HS-5 (cell line): ENCODE measurements around the gene ARHGAP36.

Source experiments
- DNase-seq: peaks from one replicate; pipeline ENCODE4 v3.0.0-alpha.2; 2012; ENCODE audit warnings: low read depth

The ARHGAP36 gene

DNA sequence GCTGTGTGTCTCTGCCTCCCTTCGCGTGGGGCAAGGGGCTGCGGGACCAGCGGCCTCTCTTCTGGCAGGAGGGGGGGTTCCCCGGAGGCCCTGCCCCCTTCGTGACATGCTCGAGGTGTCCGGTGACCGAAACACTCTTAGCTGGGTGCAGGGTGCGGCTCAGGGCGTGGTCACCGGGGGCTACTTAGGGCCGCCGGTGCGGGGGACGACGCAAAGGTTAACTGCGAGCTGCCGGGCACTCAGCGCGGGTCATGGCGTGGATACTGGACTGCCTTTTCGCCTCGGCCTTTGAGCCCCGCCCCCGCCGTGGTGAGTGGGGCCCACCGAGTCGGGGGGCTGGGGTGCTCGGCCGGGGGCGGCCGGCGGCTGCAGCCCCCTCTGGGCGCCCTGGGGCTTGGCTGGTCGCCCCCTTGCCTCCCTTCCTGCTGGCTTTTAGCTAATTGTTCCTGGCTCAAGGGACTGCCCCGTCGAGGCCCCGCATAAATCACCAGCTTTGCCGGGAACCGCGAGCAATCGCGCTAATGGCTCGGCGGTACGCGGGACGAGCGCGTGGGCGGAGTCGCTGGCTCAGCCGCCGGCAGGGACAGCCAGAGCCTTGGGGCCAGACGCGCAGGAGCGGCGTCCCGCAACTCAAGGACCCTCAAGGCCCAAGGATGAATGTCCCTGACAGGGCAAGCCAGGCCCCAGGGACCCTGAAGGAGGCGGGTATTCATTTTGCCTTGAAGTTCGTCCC, at the start of gene ARHGAP36:
TSS of gene ARHGAP36 (plus strand) at position 211 of the 733 bp plus-strand sequence. CDS start 23,320 bp downstream, outside the sequence.
- DNase-seq, result no peak

- no peak for DNase-seq
Measured at GRCh38 chrX:131010186-131010585, 48.0 kb upstream of the ARHGAP36 start.

GRCh38 chrX:131025336-131025735, 32.8 kb upstream of the ARHGAP36 start:
- DNase-seq, result no peak

- no peak for DNase-seq
Measured at GRCh38 chrX:131032354-131033230, 25.6 kb upstream of the ARHGAP36 start.

DNA sequence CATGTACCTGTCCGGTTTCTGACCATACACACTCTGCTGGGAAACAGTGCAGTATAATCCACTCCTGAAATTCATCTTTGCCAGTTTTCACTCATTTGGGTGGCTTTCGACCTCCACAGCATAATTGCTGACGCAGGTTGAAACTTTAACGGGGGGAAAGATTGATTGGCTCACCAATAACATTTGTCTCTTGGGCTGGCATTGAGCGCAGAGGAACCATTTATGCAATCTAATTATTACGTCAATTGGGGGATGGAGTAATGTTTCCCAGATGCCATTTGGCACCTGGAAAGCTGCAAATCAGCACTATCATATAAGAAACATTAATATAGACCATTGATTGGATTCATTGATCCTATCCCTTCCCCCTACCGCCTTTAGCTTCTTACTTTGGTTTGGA, 24.1 kb upstream of the ARHGAP36 start:
- DNase-seq, result no peak

GRCh38 chrX:131040781-131041180, 17.4 kb upstream of the ARHGAP36 start:
- no peak for DNase-seq

DNA sequence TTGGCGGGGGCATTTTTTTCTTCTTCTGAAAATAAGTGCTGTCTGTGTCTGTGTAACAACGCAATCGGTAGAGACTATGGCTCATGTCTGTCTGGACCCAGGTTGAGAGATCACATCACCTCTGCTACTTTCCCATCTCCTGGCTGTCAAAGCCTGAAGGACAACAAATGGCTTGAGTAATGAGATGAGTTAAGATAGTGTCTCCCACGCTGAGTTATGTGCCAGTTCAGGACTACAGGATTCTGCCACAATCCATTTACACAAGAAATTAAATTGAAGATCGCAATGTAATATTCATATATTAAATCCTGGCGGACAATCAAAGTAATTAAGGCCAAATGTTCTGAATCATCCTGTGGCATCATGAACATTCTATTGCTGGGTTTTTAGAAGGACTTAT, 16.5 kb upstream of the ARHGAP36 start:
- DNase-seq, result no peak

- no peak for DNase-seq
Measured at GRCh38 chrX:131045726-131046125, 12.4 kb upstream of the ARHGAP36 start.

- DNase-seq, result no peak
Measured at GRCh38 chrX:131046596-131046995, 11.6 kb upstream of the ARHGAP36 start.

DNA sequence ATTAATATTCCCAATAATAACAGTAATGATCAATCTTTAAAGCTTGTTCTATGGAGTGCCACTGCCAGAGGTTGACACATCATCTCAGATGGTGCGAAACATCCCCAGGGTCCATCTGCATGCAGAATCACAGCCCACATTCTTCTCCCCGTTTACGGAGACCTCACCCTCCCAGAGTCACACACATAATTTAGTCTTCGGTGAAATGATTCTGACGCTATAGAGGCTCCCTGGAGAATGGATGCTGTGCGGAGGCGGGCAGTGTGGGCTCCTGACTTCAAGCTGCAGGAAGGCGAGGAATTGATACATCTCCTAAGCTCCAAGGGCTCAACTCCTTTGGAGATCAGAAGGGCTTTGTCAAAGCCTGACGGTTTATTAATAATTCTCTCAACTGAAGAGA, 11.0 kb upstream of the ARHGAP36 start:
- no peak for DNase-seq

DNA sequence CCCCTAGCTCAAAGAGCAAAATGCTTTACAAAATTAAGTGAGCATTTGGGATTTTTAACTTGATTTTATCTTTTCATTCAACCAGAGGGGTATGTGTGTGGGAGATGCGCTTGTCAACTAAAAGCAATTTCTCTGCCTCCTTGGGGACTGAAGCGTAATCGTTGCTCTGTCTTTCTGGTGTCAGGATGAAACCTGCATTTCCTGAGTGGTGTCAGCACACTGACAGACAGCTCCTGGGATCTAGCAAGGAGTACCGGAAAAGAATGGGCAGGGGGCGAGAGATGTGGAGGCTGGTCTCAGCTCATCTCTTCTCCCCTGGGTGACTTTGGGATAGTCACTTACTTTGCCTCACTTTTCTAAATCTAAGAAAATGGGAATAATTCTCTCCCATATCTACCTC, 5.1 kb upstream of the ARHGAP36 start:
- no peak for DNase-seq

DNA sequence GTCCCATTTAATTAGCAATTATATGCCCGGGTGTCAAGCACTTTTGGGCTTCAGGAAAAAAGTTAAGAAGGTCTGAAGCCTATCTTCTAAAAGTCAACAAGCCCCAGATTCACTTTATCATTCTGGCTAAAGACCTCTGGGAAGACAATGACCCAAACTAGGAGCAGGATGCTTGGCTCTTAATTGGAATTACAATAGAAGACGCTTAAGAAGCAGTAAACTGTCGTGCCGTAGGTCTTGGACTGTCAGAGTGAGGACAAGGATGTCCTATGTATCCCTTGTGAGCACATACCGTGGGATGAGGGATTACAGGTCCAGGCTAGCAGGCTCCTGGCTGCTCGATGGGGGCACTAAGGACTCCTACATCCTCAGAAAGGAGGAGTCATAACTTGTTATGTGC, 3.2 kb upstream of the ARHGAP36 start:
- DNase-seq, result no peak

- no peak for DNase-seq
Measured at GRCh38 chrX:131057706-131058105, 440 bp upstream of the ARHGAP36 start.

GRCh38 chrX:131059246-131059645, 1.1 kb downstream of the ARHGAP36 start:
- DNase-seq, result no peak

GRCh38 chrX:131060147-131060546, 2.0 kb downstream of the ARHGAP36 start:
- DNase-seq, result no peak

DNA sequence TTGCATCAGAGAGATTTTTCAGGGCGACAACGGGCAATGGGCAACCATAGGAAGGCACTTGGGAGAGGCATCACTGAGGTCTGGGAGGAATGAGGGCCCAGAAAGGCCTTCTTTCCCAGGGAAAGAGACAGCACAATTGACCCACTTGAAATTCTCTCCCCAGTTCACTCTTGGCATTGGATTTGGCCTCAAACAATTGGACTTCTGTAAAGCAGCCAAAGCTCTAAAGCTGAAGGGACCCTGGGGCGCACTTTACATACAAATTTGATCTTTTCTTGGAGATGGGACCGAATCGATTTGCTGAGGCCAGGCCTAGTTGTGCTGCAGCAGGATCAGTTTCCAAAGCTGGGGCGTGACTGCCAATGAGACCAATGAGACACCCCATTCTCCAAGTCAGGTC, 3.2 kb downstream of the ARHGAP36 start:
- DNase-seq, result no peak

- no peak for DNase-seq
Measured at GRCh38 chrX:131063613-131064012, 5.5 kb downstream of the ARHGAP36 start.

- DNase-seq, result no peak
Measured at GRCh38 chrX:131066237-131066636, 8.1 kb downstream of the ARHGAP36 start.

GRCh38 chrX:131067216-131067615, 9.1 kb downstream of the ARHGAP36 start:
- no peak for DNase-seq

GRCh38 chrX:131067846-131068745, 9.9 kb downstream of the ARHGAP36 start:
- DNase-seq, result no peak

GRCh38 chrX:131068945-131069719, 11.0 kb downstream of the ARHGAP36 start:
- DNase-seq, result no peak
